GM21390 (cell line): ENCODE measurements around the gene ACY1.
"Not testable (repeated sequence)": the region's sequence is repeated elsewhere in the genome, so short reads cannot be mapped to it uniquely, and the experiment has no call there.

Source experiments
- ATAC-seq: cut with Tn5 transposase; IDR thresholded peaks from one replicate; pipeline ENCODE4 v1.9.1; 2021; ENCODE audit not compliant: unreplicated experiment

Gene ACY1

DNA sequence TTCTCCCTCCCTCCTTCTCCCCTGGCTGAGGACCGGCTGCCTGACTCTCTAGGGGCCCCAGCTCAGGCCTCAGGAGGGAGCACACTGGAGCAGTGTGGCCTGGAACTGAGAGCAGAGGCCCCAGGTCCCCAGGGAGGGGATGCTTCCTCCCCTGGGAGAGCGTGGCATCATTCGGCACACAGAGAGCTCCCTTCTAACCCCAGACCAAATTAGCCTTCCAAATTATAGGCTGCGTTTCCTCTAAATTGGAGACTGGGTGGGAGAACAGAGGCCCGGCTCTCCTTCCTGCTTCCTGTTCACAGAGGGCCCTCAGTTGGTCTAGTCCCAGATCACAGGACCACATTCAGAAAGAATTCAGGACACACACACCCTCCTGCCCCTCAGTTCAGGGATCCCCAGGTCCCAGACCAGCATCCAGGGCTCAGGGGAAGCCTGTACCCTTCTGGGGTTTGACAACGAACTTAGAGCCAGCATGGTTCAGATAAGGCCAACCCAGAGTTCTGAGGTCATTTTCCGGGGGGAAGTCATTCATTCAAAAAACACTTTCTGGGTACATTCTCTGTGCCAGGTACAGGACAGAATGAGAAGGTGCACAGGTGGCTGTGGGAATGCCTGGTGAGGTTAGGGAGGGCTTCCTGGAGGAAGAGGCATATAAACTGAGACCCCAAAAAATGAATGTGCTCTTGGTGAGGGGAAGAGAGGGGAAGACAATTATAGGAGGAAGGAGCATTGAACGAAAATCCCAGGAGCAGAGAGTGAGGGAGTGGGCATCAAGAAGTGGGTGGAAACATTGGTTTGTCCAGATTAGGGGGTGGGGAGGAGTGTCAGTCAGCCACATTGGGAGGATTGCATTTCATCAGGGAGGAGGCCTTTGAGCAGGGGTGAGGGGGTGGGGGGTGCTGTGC, 40.8 kb downstream of the ACY1 start:
- ATAC-seq, result peak; percentile 64

DNA sequence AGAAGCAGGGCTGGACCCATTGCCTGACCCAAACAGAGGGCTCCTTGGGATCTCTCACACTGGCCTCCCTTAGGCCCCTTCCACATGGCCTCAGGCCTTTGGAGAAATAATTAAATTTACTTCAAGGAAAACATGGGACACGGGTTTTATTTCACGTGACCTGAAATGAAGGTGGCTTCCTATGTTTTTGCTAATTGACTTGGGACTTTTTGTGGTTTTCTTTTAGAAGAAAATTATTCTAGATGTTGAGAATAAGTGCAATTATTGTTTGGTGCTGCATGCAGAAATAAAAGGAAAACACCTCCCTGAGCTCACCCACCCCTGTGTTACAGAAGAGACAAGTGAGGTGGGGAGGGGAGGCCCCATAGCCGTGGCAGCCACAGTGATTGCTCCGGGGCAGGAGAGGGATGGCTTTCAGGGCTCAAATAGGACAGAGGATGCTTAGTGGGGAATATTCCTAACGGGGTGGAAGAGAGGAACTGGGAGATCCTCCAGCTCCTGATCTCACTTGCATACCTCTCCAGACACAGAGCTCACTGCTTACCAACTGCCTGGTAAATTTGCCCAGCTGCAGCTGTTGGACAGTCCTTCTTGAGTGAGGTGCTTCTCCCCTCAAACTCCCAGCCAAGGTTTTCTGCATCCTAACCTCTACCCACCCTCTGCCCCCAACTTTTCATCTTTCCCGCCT, 41.6 kb downstream of the ACY1 start:
- no peak for ATAC-seq

DNA sequence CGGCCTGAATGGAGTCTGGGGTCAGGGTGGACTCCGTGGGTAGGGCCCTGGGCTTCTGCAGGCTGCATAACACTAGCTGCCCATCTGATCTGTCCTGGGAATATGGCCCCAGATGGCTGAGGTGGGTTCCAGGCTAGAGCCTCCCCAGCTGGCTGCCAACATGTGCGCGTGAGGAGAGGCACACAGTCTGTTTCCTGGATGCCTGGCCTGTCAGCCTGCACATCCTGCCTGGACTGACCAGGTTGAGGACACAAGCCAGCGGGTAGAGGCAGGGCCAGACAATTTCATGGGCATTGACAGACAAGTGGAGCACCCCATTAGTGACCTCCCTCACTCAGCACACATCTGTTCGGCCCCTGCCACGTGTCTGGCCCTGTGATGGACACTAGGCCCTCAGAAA, 42.1 kb downstream of the ACY1 start:
- no peak for ATAC-seq

DNA sequence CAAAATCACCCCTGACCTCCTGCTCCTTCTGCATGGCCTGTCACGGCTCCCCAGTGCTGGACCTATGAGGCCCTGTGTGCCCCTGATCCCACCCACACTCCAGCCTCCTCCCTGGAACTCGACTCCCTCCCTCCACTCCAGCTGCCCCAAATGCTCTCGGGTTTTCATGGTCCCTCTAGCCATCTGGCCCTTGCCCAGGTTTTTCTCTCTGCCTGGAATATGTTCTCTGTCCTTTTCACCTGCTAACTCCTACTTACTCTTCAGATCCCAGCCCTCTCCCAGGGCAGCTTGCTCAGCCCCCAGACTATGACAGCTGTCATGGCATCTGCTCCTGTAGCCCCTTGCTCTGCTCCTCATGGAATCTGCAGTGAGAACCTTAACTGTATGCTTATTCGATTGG, 42.7 kb downstream of the ACY1 start:
- no peak for ATAC-seq

DNA sequence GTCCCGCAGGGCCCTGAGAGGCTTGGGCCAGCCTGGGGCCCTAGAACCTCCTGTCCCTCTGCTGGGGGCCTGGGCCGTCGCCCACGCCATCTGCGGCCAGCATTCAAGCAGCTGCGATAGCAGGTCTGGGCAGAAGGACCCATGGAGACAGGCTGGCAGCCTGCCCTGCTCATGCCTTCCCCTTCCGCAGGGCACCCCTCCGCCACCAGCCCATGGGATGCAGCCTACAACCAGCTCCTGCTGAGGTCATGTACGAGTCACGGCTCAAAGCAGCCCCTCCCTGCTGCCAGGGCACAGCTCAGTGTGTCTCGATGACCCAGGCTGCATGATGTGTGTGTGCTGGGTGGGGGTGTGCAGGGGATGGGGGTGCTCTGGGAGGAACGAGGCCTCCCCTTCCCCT, 45.2 kb downstream of the ACY1 start:
- ATAC-seq, result no peak

DNA sequence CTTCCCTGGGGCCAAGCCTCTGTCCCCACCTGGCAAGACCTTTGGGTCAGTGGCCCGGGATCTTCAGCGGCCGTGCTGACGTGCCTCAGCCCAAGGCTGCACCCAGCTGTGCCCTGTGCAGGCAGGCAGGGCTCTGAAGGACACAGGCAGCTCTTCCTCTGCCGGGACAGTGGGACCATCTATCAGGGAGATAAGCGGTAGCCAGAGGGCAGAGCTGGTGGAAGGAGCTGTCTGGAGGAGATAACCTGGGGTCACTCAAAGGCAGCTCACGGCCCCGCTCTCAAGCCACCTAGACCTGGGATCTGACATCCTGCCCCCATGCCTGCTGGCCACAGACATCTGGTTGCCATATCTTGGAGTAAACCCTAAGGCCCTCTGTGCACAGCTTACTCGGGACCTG, 45.7 kb downstream of the ACY1 start:
- ATAC-seq, result no peak

DNA sequence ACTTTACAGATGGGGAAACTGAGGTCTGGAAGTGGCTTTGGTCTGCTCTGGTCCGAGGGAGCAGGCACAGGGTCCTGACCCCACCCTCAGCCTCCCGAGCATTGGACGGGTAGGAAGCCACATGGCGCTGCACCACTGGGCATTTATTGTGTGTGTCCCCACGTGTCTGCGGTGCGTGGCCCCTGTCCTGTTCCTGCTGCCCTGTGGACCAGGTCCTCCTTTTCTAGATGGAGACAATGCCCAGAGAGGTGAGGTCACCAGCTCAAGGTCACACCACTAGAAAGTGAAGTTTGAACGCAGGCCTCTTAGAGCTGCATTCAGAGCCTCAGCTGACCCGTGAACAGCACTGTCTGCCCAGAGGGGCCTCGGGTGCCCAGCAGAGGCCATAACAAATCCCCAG, 46.2 kb downstream of the ACY1 start:
- ATAC-seq, result no peak

DNA sequence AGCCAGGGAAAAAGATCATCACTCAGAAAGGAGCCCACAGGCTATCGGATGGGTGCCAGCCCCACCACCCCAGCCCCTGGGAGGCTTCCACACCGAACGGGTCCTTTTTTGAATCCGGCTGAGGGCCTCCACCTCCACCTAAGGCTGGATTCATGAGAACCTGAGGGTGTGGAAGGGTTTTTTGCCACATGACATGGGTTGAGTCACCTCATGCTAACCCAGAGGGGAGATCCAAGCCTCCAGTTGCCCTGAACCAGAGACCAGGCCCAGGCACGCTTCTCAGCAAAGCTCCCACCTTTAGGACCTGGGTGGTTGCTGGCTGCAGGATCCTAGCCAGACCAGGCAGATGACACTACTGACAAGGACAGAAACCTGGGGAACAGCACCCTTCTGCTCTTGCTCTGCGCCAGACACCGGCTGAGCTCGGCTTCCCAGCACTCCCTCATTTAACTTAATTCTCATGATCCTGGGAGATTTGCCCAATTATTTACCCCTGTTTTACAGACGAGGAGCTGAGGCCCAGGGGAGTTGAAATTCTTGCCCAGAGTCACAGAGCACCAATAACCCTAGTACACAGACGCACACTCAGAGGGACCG, 47.5 kb downstream of the ACY1 start:
- no peak for ATAC-seq

DNA sequence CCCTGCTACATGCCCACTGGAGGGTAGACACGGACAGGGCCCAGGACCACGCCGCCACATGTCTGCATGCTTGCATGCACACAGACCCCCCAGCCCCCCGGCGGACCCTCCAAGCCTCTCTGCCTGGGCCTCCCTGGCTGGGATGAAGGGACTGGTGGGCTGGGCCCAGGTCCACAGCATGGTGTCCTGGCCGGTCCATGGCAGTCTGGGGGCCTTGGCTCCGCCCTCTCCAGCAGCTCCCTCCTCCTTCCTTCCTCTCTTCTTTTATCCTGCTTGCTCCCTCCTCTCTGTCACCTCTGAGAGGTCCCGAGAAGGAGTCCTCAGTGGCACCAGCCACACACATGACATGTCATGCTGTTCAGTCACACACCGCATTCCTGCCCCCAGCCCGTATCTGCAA, 48.6 kb downstream of the ACY1 start:
- ATAC-seq, result no peak

DNA sequence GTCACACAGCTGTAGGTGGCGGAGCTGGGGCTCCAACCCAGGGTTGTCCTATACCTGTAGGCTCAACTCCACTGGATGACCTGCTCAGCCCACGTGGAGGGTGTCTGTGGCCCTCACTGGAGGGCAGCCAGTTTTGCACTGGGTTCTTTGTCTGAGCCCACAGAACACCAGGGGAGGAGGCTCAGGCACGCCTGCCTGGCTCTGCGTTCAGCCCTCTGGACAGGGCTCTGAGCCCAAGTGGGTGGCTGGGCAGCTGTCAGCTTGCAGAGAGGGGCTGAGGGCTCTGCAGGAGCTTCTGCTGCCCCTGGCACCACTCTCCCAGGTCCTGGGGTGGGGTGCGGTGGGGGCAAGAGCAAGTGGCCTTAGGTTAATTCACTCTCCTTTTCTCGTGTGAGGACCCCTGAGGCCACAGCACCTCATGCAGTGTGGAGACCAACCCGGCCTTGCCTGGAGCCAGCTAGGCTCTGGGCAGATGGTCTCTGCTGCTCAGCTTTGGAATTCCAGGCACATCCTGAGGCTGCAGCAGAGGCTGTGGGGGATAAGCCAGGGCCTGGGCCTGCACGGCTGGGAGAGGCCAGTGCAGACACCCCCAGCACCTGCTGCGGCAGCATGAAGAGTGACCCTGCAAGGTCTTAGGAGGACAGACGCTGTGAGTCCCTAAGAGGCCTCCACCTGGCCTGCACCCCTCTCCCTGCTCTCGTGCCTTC, 49.5 kb downstream of the ACY1 start:
- ATAC-seq, result no peak

DNA sequence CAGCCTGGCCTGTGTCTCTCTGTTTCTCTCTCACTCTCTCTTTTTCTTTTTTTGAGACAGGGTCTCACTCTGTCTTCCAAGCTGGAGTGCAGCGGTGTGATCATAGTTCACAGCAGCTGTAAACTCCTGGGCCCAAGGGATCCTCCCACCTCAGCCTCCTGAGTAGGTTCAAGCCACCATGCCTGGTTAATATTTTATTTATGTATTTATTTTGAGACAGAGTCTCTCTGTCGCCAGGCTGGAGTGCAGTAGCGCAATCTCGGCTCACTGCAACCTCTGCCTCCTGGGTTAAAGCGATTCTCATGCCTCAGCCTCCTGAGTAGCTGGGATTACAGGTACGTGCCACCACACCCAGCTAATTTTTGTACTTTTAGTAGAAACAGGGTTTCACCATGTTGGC, 50.4 kb downstream of the ACY1 start:
- not testable (repeated sequence) for ATAC-seq

DNA sequence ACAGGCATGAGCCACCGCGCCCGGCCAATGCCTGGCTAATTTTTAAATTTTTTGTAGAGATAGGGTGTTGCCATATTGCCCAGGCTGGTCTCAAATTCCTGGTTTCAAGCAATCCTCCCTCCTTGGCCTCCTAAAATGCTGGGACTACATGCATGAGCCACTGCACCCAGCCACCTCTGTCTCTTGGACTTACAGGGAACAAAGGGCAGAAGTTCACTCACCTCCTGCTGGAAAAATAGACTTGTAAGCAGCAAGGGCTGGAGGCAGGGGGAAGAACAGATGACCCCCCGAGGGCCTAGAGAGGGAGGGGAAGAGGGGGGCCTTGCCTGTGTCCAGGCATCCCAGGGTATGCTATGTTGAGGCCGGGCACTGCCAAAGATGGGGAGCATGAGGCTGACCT, 50.9 kb downstream of the ACY1 start:
- ATAC-seq, result no peak

DNA sequence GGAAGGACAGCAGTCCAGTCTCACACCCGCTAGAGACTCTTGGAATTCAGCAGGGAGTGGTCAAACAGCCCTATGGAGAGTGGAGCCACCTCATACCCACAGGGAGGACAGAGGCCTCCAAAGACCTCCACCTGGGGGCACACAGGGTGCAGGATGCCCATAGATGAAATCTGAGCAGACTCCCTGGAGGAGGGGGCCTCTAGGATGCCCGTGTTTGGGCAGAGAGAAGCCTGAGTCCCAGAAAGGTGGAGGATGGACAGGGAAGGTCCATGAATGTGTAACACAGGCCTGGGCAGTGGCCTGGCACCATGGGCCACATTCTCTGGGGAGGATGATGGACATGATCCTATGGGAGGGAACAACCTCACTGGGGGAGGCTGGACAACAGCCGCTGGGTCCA, 51.3 kb downstream of the ACY1 start:
- ATAC-seq, result no peak

DNA sequence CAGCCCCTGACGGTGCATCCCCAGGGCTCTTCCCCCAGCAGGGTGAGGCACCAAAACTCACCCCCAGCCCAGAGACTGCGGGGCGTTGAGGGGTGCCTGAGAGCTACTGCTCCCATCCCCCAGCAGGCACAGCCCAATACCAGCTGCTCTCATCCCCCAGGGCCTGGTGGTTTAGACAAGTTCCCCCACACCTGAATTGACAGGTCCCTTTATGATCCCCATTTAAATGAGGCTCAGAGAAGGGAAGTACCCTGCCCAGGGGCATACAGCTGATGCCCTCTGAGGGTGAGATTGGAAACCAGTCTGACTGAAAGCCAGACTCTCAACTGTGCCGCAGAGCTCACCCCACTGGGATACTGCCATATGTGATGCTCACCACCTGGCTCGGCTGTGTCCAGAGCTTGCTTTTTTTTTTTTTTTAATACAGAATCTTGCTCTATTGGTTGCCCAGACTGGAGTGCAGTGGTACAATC, 52.9 kb downstream of the ACY1 start:
- ATAC-seq, result no peak

DNA sequence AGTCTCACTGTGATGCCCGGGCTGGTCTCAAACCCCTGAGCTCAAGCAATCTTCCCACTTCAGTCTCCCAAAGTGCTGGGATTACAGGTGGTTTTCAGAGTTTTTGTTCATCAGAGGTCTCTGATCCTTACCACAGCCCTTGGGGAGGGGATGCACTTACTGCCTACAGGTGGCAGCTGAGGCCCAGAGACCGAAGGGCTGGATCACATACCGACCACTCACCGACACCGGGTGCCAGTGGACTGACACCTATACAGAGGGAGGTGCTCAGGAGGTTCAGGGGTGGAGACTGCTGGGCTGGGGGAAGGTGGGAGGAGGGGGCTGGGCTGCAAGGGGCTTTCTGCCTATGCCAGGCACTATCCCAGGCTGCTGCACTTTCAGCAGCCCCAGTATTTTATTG, 53.5 kb downstream of the ACY1 start:
- no peak for ATAC-seq

DNA sequence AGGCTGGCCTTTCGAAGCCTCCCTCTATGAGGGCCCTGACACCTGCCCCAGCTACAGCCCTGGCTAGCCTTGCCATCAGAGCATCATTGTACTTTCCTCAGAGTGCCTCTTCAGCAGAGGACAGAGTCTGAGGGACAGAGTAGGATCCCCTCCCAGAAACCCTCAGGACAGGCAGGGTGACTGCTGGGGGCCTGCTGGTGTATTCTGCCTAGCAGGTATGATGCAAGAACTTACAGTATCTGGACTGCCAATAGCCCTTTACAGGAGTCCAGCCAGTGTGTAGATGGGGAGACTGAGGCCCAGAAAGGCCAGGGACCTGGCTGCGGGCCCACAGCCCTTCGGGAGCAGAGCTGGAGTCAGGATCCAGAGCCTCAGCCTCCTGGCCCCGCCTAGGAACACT, 54.0 kb downstream of the ACY1 start:
- no peak for ATAC-seq

DNA sequence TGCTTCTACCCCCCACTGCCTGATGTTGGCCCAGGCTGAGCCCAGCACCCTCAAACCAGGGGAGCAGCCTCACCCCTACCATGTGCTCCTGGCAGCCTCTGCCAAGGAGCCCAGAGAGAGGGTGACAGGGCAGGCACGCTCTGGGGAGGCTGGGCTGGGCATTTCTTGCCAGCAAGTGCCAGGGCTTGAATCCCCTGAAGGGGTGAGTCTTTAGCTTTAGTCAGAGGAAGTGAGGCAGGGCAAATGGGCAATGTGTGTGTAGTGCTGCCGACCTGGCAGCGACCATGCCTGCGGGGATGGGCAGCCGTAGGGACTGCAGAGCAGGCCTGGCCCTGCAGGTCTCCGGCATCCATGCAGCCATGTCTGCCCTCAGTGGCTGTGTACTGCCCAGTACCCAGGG, 54.9 kb downstream of the ACY1 start:
- ATAC-seq, result no peak
